GM19452 (cell line): ENCODE measurements around the gene SCIN.

Experiments
- ATAC-seq: cut with Tn5 transposase; IDR thresholded peaks from one replicate; pipeline ENCODE4 v1.9.1; 2021; ENCODE audit not compliant: unreplicated experiment

The SCIN gene

GRCh38 chr7:12567015-12567414, 3.5 kb upstream of the SCIN start:
- peak; percentile 80 for ATAC-seq

- ATAC-seq = peak; percentile 38
Measured at GRCh38 chr7:12569673-12570072, 847 bp upstream of the SCIN start.

GRCh38 chr7:12570168-12570533, 369 bp upstream of the SCIN start:
- ATAC-seq = no peak

- no peak for ATAC-seq
Measured at GRCh38 chr7:12571691-12572090, 1.2 kb downstream of the SCIN start.

- no peak for ATAC-seq
Measured at GRCh38 chr7:12572941-12573575, 2.5 kb downstream of the SCIN start.

GRCh38 chr7:12573885-12574284, 3.4 kb downstream of the SCIN start:
- ATAC-seq = no peak

GRCh38 chr7:12578930-12579640, 8.6 kb downstream of the SCIN start:
- ATAC-seq = peak; percentile 62

- no peak for ATAC-seq
Measured at GRCh38 chr7:12581897-12582296, 11.4 kb downstream of the SCIN start.

GRCh38 chr7:12582362-12582761, 11.8 kb downstream of the SCIN start:
- ATAC-seq = no peak

- ATAC-seq = no peak
Measured at GRCh38 chr7:12583176-12583575, 12.7 kb downstream of the SCIN start.

- no peak for ATAC-seq
Measured at GRCh38 chr7:12583922-12584321, 13.4 kb downstream of the SCIN start.

GRCh38 chr7:12584930-12585329, 14.4 kb downstream of the SCIN start:
- ATAC-seq = peak; percentile 100

GRCh38 chr7:12586271-12586670, 15.8 kb downstream of the SCIN start:
- no peak for ATAC-seq

- no peak for ATAC-seq
Measured at GRCh38 chr7:12588259-12588904, 17.9 kb downstream of the SCIN start.

GRCh38 chr7:12590559-12590958, 20.0 kb downstream of the SCIN start:
- ATAC-seq = no peak

GRCh38 chr7:12594122-12594897, 23.8 kb downstream of the SCIN start:
- no peak for ATAC-seq

- no peak for ATAC-seq
Measured at GRCh38 chr7:12595148-12595547, 24.6 kb downstream of the SCIN start.

- ATAC-seq = no peak
Measured at GRCh38 chr7:12596225-12596790, 25.8 kb downstream of the SCIN start.

- peak; percentile 98 for ATAC-seq
Measured at GRCh38 chr7:12601302-12601869, 30.9 kb downstream of the SCIN start.

GRCh38 chr7:12607134-12607533, 36.6 kb downstream of the SCIN start:
- no peak for ATAC-seq

GRCh38 chr7:12609561-12609960, 39.0 kb downstream of the SCIN start:
- no peak for ATAC-seq
